NCI-H526 treated with DMSO at 0.1 percent for 48 hours (cell line): ENCODE data around the gene SENP3.
A peak's percentile ranks its signal among the peaks of the same experiment; 100 is the strongest.

ENCODE experiments used
- DNase-seq: peaks from one replicate; lab custom pipeline; 2025; lab: John Stamatoyannopoulos, UW

Gene SENP3

DNA sequence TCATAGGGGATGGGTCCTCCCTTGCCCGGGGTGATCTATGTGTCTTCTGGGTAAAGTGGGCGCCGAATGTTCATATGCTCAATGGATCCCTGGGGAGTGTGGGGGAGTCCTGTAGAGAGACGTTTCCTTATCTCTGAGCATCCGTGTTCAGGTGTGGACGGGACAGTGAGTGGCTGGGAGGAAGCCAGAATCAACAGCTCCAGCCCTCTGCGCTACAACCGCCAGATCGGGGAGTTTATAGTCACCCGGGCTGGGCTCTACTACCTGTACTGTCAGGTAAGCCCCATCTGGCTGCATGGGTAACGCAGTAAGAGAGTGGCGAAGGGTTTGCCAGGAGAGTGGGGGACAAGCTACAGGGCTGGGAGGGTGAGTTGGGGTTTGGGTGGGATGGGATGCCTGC lies 5.1 kb upstream of the SENP3 start:
- no peak for DNase-seq

DNA sequence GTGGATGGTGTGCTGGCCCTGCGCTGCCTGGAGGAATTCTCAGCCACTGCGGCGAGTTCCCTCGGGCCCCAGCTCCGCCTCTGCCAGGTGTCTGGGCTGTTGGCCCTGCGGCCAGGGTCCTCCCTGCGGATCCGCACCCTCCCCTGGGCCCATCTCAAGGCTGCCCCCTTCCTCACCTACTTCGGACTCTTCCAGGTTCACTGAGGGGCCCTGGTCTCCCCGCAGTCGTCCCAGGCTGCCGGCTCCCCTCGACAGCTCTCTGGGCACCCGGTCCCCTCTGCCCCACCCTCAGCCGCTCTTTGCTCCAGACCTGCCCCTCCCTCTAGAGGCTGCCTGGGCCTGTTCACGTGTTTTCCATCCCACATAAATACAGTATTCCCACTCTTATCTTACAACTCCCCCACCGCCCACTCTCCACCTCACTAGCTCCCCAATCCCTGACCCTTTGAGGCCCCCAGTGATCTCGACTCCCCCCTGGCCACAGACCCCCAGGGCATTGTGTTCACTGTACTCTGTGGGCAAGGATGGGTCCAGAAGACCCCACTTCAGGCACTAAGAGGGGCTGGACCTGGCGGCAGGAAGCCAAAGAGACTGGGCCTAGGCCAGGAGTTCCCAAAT lies 4.5 kb upstream of the SENP3 start:
- no peak for DNase-seq

- no peak for DNase-seq
Measured at GRCh38 chr17:7557775-7558543, 3.8 kb upstream of the SENP3 start.

DNA sequence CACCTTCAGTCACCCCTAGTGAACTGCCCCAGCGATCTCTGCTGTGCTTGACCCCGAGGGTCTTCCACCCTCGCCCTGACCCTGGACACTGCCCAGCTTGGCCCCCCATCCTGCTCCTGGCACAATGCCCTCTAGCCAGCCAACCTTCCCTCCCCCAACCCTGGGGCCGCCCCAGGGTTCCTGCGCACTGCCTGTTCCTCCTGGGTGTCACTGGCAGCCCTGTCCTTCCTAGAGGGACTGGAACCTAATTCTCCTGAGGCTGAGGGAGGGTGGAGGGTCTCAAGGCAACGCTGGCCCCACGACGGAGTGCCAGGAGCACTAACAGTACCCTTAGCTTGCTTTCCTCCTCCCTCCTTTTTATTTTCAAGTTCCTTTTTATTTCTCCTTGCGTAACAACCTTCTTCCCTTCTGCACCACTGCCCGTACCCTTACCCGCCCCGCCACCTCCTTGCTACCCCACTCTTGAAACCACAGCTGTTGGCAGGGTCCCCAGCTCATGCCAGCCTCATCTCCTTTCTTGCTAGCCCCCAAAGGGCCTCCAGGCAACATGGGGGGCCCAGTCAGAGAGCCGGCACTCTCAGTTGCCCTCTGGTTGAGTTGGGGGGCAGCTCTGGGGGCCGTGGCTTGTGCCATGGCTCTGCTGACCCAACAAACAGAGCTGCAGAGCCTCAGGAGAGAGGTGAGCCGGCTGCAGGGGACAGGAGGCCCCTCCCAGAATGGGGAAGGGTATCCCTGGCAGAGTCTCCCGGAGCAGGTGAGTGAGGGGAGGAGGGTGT lies 3.0 kb upstream of the SENP3 start, which contains the start of gene TNFSF13:
TSS of gene TNFSF13 (plus strand) at position 207 of the 776 bp plus-strand sequence. CDS start at position 497, 290 bp downstream.
- no peak for DNase-seq

DNA sequence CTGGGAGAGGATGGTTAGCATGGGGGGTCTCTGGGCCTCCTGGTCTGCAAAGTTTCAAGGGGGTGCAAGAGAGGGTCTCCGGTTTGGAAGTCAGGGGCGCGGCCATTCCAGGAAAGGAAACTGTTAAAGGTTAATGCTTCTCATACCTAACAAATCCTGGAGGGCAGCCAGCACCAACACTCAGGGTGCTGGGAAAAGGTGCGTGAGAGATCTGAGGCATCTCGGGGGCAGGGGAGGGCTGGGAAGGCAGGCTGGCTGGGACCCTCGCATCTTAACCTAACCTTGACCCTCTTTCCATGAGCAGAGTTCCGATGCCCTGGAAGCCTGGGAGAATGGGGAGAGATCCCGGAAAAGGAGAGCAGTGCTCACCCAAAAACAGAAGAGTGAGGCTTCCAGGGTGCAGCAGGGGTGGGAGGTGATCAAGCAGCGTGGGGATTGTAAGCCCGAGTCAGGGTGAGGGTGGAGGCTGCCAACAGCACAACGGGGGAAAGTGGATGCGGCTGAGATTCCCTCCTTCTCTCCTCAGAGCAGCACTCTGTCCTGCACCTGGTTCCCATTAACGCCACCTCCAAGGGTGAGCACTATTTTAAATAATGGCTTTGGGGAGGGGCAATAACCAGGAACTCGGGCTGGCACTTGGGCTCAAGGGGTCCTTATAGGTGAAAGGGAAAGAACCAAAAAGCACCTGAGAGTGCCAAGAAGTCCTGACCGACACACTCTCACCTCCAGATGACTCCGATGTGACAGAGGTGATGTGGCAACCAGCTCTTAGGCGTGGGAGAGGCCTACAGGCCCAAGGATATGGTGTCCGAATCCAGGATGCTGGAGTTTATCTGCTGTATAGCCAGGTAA lies 2.2 kb upstream of the SENP3 start:
- DNase-seq: no peak

DNA sequence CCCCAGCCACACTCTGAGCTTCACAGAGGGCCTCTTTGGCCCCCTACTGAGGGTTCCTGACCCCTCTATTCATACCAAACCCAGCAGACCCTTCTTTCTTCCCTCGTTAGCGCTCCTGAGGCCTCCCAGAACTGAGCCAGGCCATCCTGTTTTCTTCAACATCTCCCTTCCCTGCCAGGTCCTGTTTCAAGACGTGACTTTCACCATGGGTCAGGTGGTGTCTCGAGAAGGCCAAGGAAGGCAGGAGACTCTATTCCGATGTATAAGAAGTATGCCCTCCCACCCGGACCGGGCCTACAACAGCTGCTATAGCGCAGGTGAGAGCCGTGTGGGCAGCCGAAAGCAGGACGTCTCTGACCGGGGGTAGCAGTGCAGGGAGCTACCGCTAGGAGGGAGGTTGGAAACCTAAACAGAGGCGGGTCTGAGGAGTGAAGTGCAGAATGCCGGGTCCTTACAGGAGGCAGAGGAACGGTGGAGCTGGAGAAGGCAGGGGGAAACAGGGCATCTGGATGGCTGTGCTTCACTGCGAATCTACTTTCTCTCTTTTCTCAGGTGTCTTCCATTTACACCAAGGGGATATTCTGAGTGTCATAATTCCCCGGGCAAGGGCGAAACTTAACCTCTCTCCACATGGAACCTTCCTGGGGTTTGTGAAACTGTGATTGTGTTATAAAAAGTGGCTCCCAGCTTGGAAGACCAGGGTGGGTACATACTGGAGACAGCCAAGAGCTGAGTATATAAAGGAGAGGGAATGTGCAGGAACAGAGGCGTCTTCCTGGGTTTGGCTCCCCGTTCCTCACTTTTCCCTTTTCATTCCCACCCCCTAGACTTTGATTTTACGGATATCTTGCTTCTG lies 1.3 kb upstream of the SENP3 start:
- DNase-seq: no peak

GRCh38 chr17:7561028-7561575 lies 617 bp upstream of the SENP3 start:
- peak; percentile 33 for DNase-seq

DNA sequence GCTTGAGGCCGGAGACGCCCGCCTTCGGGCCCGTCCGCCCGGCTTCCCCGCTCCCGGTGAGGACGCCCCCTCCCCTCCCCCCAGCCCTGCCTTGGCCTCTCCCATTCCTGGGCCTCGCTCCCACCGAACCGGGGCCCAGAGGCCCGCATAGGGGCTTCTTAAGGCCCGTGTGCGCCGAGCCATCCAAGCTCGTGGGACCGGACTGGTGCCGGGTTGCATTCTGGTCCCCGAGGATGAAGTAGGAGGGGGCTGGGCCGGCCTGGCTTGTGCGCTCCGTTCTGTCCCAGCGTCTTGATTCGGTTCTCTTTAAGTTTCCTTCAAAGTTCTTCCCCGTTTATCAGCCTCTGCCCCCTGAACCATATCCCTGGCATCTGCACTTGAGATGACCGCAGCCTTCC lies 488 bp downstream of the SENP3 start:
- no peak for DNase-seq

- DNase-seq: no peak
Measured at GRCh38 chr17:7563115-7563869, 1.6 kb downstream of the SENP3 start.

GRCh38 chr17:7569571-7569970 lies 7.9 kb downstream of the SENP3 start:
- DNase-seq: no peak

- no peak for DNase-seq
Measured at GRCh38 chr17:7570351-7570750, 8.6 kb downstream of the SENP3 start.

DNA sequence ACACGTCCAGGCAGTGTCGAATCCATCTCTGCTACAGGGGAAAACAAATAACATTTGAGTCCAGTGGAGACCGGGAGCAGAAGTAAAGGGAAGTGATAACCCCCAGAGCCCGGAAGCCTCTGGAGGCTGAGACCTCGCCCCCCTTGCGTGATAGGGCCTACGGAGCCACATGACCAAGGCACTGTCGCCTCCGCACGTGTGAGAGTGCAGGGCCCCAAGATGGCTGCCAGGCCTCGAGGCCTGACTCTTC lies 10.5 kb downstream of the SENP3 start:
- DNase-seq: no peak

DNA sequence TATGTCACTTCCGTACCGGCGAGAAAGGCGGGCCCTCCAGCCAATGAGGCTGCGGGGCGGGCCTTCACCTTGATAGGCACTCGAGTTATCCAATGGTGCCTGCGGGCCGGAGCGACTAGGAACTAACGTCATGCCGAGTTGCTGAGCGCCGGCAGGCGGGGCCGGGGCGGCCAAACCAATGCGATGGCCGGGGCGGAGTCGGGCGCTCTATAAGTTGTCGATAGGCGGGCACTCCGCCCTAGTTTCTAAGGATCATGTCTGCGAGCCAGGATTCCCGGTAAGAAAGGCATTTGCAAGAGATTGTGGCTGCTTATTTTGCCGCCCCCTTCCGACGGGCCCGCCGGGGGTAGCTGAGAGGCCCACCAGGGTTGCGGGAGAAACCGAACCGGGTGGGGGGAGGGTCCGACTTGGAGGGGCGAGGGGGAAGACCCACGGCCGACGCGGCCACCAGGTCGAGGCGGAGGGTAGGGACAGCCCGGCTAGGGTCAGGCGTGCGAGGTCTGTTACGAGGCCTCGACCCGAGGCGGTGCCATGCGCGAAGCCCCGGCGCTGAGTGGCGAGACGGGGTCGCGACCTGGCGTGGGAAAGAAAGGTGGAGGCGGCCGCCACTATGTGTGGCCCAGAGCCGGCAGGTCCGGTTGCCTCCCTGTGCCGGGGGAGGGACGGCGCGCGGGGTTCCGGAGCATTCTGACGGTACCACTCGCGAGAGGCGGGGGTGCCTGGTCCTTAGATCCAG lies 11.0 kb downstream of the SENP3 start:
- peak; percentile 89 for DNase-seq

DNA sequence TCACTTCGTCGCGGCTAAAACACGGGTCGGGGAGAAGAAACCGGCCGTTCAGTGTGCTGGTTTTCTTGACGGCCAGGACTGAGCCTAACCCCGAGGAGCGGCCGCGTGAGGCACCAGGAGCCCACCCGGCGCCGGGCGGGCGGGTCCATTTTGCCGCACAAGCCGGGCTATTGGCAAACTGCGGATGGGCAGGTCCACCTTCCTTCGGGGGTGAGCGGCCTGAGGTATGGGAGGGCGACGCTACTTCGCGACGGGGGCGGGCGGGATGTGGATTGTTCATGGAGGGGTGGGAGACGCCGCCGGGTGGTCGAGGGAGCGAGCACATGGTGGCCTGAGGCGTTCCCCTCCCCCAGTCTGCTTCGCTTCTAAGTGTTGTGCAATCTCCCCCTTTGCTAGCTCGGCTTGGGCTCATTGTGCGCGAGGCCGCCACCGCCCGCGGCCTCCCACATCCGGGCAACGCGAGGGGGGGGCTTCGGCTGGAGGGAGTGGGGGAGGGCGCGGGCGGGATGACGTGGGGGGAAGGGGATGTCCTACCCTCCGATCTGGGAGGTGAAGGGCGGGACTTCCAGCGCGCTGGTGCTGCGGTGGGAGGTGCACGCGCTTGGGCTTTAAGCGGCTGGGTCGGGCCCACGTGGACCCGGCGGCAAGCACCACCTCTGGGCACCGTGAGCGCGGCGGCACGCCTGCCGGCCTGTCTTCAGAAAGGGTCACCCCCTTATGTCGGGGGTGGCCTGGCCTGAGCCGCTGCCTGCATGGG lies 11.8 kb downstream of the SENP3 start:
- no peak for DNase-seq

- no peak for DNase-seq
Measured at GRCh38 chr17:7574176-7574953, 12.6 kb downstream of the SENP3 start.

GRCh38 chr17:7575481-7575883 lies 13.8 kb downstream of the SENP3 start:
- DNase-seq: no peak

- no peak for DNase-seq
Measured at GRCh38 chr17:7575959-7576358, 14.2 kb downstream of the SENP3 start.

GRCh38 chr17:7576432-7576937 lies 14.8 kb downstream of the SENP3 start:
- no peak for DNase-seq
